HG03575 (cell line): ENCODE data around the gene TMEM267.
"Not testable (repeated sequence)": the region's sequence is repeated elsewhere in the genome, so short reads cannot be mapped to it uniquely, and the experiment has no call there.

ENCODE experiments used
- ATAC-seq: cut with Tn5 transposase; IDR thresholded peaks from one replicate; pipeline ENCODE4 v1.9.1; 2021; ENCODE audit not compliant: unreplicated experiment, insufficient number of reproducible peaks, low FRiP score; ENCODE audit errors: extremely low read depth

The TMEM267 gene

GRCh38 chr5:43467100-43467499, 16.6 kb downstream of the TMEM267 start:
- ATAC-seq, result no peak

- ATAC-seq, result not testable (repeated sequence)
Observed at GRCh38 chr5:43465455-43465854, 18.2 kb downstream of the TMEM267 start.

- no peak for ATAC-seq
Observed at GRCh38 chr5:43461066-43461465, 22.6 kb downstream of the TMEM267 start.

DNA sequence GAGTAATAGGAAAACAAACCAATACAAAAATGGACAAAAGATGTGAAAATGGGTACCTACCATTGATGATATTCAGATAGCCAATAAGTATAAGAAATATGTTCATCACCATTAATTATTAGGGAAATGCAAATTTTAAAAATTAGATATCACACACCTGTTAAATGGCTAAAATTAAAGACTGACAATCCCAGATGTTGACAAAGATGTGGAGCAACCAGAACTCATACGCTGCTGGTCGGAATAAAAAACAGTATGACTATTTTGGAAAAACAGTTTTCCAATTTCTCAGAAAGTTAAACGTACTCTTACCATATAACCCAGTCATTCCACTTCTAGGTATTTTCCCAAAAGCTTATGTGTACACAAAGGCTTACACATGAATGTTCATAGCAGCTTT, 27.1 kb downstream of the TMEM267 start:
- no peak for ATAC-seq

DNA sequence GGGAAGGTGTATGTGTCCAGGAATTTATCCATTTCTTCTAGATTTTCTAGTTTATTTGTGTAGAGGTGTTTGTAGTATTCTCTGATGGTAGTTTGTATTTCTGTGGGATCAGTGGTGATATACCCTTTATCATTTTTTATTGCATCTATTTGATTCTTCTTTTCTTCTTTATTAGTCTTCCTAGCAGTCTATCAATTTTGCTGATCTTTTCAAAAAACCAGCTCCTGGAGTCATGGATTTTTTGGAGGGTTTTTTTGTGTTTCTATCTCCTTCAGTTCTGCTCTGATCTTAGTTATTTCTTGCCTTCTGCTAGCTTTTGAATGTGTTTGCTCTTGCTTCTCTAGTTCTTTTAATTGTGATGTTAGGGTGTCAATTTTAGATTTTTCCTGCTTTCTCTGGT, 42.1 kb downstream of the TMEM267 start:
- ATAC-seq, result not testable (repeated sequence)

DNA sequence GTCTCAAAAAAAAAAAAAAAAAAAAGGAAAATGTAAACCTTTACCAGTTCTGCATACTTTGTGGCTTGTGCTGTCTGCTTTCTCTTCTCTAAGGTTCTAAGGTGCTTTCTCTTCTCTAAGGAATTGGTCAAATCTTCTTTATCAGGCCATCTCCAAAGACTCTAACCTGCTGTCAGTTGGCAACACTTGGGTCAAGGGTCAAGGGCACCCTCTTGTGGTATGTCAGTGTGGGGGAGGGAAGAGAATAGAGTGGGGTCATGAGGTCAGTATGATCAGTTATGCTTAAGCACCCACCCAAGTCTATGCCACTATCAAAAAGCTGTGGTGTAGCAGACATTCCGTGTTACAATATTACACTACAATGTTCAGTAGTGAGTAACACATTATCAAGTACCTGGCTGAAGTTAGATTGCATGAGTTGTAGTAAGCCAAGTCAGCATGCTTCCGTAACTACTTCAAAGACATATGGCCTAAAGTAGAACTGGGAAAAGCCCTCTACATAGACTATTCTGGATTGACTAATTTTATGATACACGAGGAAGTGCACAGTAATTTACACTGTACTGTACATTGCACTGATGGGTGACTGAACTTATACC, 46.5 kb downstream of the TMEM267 start:
- ATAC-seq, result no peak

DNA sequence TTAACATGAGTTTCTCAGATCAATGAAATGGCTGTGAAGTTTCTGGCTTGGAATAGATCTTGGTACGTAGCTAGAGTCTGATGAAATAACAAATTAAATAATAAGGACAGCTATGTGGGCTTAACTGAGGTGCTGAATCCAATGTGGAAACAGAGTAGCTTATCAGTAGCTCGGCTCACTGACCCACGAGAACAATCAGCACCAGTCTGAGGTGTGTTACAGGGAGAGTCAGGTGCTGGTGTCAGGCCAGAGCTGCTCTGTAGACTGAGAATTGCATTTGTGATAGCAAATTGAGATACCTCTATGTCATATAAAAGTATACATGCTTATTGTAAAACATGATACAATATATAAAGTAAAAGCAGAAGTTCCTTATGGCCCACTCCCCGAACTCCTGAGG, 50.3 kb downstream of the TMEM267 start:
- no peak for ATAC-seq

- ATAC-seq, result no peak
Observed at GRCh38 chr5:43432486-43433375, 50.9 kb downstream of the TMEM267 start.

DNA sequence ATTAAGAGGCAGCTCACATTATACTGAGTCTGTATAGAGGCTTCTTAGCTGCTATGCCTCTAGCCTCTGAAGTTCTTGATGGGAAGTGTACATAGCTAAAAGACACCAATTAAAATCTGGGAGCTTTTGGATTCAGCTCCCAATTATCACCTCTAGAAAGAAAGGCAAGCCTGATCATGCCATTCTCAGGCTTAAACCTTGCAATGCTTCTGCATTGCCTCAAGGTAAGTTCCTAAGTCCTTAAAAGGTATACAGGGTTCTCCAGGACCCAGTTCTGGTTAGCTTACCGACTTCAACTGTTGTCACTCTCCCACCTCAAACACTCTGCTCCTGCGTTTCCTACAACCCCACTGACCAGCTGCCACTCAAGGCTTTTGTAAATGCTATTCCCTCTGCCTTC, 54.0 kb downstream of the TMEM267 start:
- no peak for ATAC-seq

DNA sequence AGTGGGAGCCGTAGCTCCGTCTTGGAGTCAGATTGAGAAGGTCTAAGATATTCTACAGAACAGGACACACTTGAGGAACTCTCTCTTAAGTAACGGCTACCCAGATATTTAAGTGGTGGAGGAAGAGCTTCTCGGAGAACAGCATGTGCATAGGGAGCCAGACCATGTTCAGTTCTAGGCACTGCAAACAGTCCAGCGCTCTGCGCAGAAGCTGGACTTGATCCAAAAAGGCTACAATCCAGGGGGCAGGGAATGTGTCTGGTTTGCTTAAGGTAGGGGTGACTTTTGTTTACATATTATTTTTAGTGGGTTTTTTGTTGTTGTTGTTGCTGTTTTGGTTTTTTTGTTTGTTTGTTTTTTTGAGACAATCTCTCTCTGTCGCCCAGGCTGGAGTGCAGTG, 54.6 kb downstream of the TMEM267 start:
- no peak for ATAC-seq

DNA sequence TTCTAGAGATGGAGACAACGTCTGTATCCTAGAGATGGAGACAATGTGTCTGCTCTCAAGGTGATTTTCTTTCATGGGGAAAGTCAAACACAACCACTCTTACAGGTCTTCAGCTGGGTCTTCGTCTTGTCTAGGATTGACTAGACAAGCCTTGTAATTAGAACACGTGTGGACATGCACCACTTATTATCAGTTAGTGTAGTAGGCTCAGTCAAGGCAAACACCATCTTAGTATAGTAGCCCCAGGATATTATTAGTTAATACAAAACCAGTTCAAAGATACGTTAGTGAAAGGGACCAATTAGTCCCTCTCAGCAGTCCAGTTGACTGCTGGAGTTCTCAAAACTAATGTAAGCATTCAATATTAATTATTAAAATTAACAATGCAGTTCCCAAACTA, 56.4 kb downstream of the TMEM267 start:
- no peak for ATAC-seq

DNA sequence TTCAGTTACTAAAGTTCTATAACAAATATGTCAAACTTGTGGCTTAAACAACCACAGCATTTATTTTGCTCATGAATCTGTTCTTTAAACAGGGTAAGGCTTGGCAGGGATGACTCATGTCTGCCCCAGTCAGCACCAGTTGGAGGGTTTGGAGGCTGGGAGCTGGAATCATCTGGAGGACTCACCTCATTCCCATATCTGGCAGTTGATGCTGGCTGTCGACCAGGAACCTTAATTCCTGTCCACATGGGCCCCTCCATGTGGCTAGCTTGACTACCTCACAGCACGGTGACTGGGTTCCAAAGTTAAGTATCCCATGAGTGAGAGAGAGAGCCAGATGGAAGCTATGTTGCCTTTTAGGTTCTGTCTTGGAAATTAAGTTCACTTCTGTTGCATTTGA, 57.7 kb downstream of the TMEM267 start:
- ATAC-seq, result no peak

DNA sequence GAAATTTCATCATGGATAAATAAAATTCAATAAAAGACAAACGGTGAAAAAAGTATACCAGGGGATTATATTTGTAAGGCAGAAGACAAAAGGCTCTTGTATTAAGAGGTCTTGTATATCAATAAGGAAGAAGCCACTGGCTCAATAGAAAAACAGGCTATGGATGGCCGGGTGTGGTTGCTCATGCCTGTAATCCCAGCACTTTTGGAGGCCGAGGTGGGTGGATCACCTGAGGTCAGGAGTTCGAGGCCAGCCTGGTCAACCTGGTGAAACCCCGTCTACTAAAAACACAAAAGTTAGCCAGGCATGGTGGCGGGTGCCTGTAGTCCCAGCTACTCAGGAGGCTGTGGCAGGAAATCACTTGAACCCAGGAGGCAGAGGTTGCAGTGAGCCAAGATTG, 60.6 kb downstream of the TMEM267 start:
- ATAC-seq, result not testable (repeated sequence)

GRCh38 chr5:43422143-43422542, 61.5 kb downstream of the TMEM267 start:
- no peak for ATAC-seq

DNA sequence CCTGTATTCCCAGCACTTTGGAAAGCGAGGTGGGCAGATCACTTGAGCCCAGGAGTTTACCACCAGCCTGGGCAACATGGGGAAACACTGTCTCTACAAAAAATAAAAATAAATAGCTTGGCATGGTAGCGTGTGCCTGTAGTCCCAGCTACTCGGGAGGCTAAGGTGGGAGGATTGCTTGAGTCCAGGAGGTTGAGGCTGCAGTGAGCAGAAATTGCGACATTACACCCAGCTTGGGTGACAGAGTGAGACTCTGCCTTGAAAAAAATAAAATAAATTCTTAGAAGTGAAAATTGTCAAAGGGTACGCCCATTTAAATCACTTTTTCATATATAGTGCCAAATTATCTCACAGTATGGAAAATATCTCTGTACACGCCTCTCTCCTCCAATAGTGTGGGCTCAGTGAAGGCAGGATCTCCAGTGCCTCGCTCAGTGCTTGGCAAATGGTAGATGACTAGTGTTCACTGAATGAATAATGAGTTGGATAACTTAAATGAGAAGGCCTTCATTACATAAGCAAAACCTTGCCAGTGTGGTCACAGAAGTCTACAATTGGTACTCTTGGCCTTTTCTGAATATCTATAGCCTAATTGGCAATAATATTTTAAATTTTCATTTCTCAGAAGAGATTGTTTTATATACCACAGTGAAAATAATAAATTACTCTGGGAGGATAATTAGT, 62.1 kb downstream of the TMEM267 start:
- no peak for ATAC-seq

DNA sequence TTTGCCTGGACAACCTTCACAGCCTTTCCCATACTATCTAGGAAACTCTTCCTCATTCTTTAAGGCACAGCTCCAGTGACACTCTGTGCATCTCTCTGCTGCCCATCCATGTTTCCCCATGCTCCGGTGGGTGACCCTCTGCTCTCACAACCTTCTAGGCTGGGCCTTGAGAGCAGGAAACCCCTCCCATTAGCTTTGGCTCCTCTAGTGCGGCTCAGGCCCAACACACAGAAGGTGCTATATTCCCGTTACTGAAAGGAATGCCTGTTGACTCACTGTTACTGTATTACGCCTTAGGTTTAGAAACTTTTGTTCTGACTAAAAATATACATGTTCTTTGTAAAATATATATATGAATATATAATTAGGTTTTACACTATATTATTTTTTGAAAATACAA, 63.4 kb downstream of the TMEM267 start:
- no peak for ATAC-seq

GRCh38 chr5:43418561-43418960, 65.1 kb downstream of the TMEM267 start:
- ATAC-seq, result no peak

DNA sequence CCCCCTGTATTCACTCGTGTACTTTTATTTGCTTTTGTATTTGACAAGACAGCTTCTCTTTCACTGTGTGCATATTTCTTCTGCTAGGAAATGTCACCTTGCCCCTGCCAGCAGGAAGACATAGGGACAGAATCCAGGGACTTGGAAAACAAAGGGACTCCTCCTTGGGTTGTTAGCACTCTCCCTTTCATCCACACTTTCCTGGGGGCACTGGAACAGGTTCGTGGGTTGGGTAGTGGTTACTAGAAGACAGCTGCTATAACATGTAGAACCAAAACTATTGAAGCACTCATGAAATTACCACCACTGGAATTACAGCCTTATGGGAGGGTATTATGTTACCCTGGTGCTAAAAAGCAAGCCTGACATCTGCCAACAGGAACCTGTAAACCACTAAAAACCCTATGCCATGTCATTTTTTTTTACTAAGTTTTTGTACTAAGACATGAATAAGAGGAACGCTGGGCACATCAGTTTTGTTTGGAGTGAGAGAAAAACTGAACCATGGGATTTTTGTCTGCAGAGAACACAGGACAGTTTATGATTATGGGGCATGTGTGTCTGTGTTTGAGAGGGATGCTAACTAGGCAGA, 66.8 kb downstream of the TMEM267 start:
- no peak for ATAC-seq

- no peak for ATAC-seq
Observed at GRCh38 chr5:43415935-43416802, 67.5 kb downstream of the TMEM267 start.
